Retinal pigment epithelial cell (primary cell): ENCODE results near the gene USP48.

Source experiments
- DNase-seq: peaks from one replicate; pipeline ENCODE4 v3.0.0-alpha.2; 2010; ENCODE audit warnings: low read depth
- H3K4me3 ChIP-seq: 2 replicates; pipeline ENCODE4 v1.5.1; 2011; ENCODE audit warnings: mild to moderate bottlenecking, low read length, control low read depth, moderate library complexity
- TF ChIP-seq, protein P1 (sequence below): conservative IDR thresholded peaks from 2 replicates; pipeline ENCODE4 v1.5.1; 2011; ENCODE audit warnings: low read depth, low read length, control low read depth, inconsistent platforms

USP48 gene

DNA sequence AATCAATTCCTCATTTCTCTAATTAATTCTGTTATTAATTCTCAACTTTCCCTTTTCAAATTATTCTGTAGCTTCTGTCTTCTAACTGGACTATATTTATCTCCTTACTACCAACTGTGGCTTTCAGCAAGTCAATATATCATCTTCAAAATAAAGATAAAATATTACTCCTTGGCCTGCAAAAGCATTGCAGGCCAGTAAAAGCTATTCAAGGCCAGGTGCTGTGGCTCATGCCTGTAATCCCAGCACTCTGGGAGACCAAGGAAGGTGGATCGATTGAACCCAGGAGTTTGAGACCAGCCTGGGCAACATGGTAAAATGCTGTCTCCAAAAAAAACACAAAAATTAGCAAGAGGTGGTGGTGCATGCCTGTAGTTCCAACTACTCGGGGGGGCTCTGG lies 27.9 kb downstream of the USP48 start:
- no peak for DNase-seq
- H3K4me3 ChIP-seq, result no peak overlapping the region
- TF ChIP-seq, protein P1, sequence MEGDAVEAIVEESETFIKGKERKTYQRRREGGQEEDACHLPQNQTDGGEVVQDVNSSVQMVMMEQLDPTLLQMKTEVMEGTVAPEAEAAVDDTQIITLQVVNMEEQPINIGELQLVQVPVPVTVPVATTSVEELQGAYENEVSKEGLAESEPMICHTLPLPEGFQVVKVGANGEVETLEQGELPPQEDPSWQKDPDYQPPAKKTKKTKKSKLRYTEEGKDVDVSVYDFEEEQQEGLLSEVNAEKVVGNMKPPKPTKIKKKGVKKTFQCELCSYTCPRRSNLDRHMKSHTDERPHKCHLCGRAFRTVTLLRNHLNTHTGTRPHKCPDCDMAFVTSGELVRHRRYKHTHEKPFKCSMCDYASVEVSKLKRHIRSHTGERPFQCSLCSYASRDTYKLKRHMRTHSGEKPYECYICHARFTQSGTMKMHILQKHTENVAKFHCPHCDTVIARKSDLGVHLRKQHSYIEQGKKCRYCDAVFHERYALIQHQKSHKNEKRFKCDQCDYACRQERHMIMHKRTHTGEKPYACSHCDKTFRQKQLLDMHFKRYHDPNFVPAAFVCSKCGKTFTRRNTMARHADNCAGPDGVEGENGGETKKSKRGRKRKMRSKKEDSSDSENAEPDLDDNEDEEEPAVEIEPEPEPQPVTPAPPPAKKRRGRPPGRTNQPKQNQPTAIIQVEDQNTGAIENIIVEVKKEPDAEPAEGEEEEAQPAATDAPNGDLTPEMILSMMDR, result no peak

DNA sequence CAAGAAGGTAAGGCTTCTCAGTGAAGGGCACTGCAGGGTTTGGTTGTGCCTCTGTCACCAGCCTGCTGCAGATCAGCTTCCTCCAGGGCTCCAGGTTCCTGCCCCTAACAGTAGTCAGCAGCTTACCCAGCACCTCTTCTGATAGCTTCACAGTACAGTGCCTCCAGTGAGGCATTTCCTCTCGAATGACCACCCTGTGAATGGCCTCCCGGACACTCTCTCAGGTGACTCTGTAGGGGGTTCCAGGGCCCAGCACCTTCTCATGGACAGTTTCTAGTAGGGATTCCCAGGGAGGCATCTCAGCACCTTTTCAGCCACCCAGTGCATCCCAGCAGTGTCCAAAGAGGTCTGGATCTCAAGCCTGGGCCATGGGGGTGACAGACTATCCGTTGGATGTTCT lies 28.4 kb downstream of the USP48 start:
- TF ChIP-seq, protein P1, result no peak
- no peak for DNase-seq
- H3K4me3 ChIP-seq, result no peak overlapping the region

DNA sequence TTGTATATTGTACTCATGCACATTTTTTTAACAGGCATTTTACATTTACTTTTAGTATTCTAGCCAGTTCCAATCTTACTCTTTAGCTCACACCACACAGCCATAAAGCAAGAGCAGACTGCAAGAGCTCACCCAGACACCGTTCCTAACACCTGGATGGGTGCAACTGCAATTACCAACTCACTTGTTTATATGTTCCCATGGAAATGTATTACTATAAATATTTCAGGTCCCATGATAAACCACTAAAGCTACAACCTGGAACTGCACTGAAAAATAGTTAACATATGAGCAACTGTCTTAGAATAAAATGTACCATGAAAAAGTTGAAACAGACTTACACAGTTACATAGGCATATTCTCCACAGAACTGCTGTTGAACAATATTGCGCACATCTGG lies 30.8 kb downstream of the USP48 start:
- DNase-seq, result no peak
- TF ChIP-seq, protein P1, result no peak
- no peak overlapping the region for H3K4me3 ChIP-seq

DNA sequence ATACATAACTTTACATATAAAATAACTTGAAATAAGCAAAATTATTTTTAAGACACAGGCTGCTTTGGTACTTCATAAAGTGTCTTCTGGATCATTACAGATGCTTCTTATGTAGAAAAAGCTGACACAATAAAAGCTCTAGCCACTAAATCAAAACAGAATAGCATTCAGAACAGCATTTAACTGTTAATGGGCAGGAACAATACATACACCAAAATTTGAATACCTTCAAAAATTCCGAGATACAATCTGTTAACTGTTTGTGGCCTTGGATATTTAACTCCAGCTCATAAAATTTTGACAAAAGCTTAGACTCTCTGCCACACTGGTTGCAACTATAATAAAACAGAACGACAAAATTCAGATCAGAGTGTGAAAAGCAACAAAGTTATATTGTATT lies 31.7 kb downstream of the USP48 start:
- DNase-seq, result no peak
- TF ChIP-seq, protein P1, result no peak
- no peak overlapping the region for H3K4me3 ChIP-seq

DNA sequence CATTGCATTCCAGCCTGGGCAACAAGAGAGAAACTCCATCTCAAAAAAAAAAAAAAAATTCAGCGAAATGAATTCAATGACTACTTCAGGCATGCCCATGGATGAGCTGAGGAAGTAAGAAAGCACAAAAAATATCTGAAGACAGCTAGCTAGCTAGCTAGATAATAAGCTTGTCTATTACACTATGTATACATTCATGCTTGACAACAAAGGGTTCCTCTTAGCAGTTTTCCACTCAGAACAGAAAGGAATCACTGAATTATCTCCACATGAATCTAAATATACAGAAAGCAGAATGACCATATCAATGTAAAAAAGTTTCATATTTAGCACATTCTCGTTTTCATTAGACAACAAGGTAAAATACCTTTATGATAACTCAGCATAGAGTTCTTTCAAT lies 32.1 kb downstream of the USP48 start:
- DNase-seq, result no peak
- TF ChIP-seq, protein P1, result no peak
- H3K4me3 ChIP-seq, result no peak overlapping the region

DNA sequence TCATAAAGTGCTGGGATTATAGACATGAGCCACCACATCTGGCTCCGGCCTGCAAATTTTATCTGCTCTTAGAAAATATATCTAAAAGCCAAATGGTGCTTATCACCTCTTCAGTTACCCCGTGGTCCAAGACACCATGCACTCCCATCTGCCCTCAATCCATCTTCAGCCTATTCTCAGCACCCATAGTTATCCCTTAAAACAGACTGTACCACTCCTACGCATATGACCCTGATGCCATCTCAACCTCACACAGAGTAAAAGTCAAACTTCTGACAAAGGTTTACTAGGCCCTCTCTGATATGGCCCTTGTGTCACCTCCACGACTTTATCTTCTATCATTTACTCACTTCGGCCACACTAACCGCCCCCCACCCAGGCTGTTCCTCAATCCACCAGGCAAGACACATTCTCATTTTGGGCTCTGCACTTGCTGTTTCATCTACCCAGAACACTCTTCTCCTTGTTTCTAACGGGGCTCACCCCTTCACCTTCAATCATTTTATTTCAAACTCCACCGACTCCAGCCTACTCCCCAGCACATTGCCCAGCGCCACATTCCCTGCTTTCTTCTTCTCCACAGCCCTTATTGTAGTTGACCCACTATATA lies 33.0 kb downstream of the USP48 start:
- no peak overlapping the region for H3K4me3 ChIP-seq
- TF ChIP-seq, protein P1, result no peak
- no peak for DNase-seq

DNA sequence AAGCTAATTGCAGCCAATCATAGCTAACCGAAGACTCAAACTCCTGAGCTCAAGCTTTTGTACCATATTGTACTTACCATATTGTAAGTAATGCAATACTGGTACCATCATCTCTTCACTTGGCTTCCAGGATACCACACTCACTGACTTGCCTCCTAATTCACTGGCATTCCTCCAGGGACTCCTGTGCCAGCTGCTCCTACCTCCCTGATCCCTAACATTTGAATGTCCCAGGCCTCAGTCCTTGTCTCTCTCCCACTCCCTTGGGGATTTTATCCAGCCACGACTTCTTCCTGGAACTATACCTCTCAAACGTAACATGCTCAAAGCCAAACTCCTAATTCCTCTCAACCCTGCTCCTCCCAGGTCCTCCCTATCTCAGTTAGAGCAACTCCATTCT lies 33.8 kb downstream of the USP48 start:
- DNase-seq, result no peak
- H3K4me3 ChIP-seq, result no peak overlapping the region
- TF ChIP-seq, protein P1, result no peak
